COR-L47 (cell line): ENCODE results near the gene PES1.
"Not testable (repeated sequence)": the region's sequence is repeated elsewhere in the genome, so short reads cannot be mapped to it uniquely, and the experiment has no call there.

Experiments
- DNase-seq: peaks from one replicate; lab custom pipeline; 2025; lab: John Stamatoyannopoulos, UW

Gene PES1

GRCh38 chr22:30574095-30574981, 17.4 kb downstream of the PES1 start, which contains the start of gene GAL3ST1:
Gene GAL3ST1 (minus strand): TSS chr22:30574665. CDS start chr22:30557392, 17,273 bp downstream.
- DNase-seq, result no peak

- DNase-seq, result no peak
Measured at GRCh38 chr22:30573594-30574094, 18.1 kb downstream of the PES1 start.

GRCh38 chr22:30572840-30573593, 18.7 kb downstream of the PES1 start:
- no peak for DNase-seq

GRCh38 chr22:30572210-30572609, 19.5 kb downstream of the PES1 start:
- DNase-seq, result no peak

GRCh38 chr22:30569674-30570202, 22.0 kb downstream of the PES1 start:
- no peak for DNase-seq

- DNase-seq, result no peak
Measured at GRCh38 chr22:30568137-30568805, 23.4 kb downstream of the PES1 start.

- DNase-seq, result not testable (repeated sequence)
Measured at GRCh38 chr22:30567277-30567676, 24.4 kb downstream of the PES1 start.

- DNase-seq, result no peak
Measured at GRCh38 chr22:30566125-30566524, 25.6 kb downstream of the PES1 start.

GRCh38 chr22:30565341-30565740, 26.4 kb downstream of the PES1 start:
- no peak for DNase-seq

- no peak for DNase-seq
Measured at GRCh38 chr22:30564761-30565119, 27.0 kb downstream of the PES1 start.

GRCh38 chr22:30564045-30564760, 27.5 kb downstream of the PES1 start:
- no peak for DNase-seq

GRCh38 chr22:30562366-30562765, 29.3 kb downstream of the PES1 start:
- no peak for DNase-seq

GRCh38 chr22:30561402-30562189, 30.1 kb downstream of the PES1 start:
- DNase-seq, result no peak

- DNase-seq, result not testable (repeated sequence)
Measured at GRCh38 chr22:30560643-30561202, 31.0 kb downstream of the PES1 start.

- no peak for DNase-seq
Measured at GRCh38 chr22:30559889-30560288, 31.8 kb downstream of the PES1 start.

- no peak for DNase-seq
Measured at GRCh38 chr22:30557243-30557642, 34.5 kb downstream of the PES1 start.

GRCh38 chr22:30556388-30556787, 35.3 kb downstream of the PES1 start:
- DNase-seq, result no peak

- DNase-seq, result no peak
Measured at GRCh38 chr22:30555282-30556210, 36.2 kb downstream of the PES1 start.

- no peak for DNase-seq
Measured at GRCh38 chr22:30553971-30554370, 37.7 kb downstream of the PES1 start.
